Aorta (tissue), 5 donors: ENCODE results near the gene VAPA. TPM values are rescaled to one million over a fixed set of nuclear protein-coding genes. Genes with fewer than 3 reads are reported as not detected.

ENCODE experiments used
- ATAC-seq: fragments of 200-7000 bp; cut with Tn5 transposase; one replicate; pipeline ENCODE4 v1.9.1; 2022; ENCODE audit warnings: moderate library complexity; ENCODE audit not compliant: low FRiP score
- DNase-seq, 2 donors: peaks; one replicate each; pipeline ENCODE4 v3.0.0-alpha.2; 2020
- H3K27ac ChIP-seq, 2 donors: one replicate each; pipeline ENCODE4 v1.5.1; 2013; ENCODE audit warnings: low read length in 2 of 2, mild to moderate bottlenecking in 2 of 2, moderate library complexity in 2 of 2, control low read depth in 1 of 2, inconsistent platforms in 1 of 2, low read depth in 1 of 2
- H3K27me3 ChIP-seq, 2 donors: one replicate each; pipeline ENCODE4 v1.6.1; 2013; ENCODE audit warnings: control low read depth in 1 of 2, low read length in 1 of 2, mild to moderate bottlenecking in 1 of 2, moderate library complexity in 1 of 2; ENCODE audit not compliant: insufficient read depth in 2 of 2, control insufficient read depth in 1 of 2
- H3K36me3 ChIP-seq, 2 donors: one replicate each; pipeline ENCODE4 v1.6.1; 2013; ENCODE audit warnings: control low read depth in 1 of 2, low read length in 1 of 2, mild to moderate bottlenecking in 1 of 2; ENCODE audit not compliant: insufficient read depth in 2 of 2, control insufficient read depth in 1 of 2
- H3K4me1 ChIP-seq, 2 donors: one replicate each; pipeline ENCODE4 v1.6.1; 2013; ENCODE audit warnings: low read length in 2 of 2, control low read depth in 1 of 2, mild to moderate bottlenecking in 1 of 2, moderate library complexity in 1 of 2; ENCODE audit not compliant: insufficient read depth in 2 of 2, control insufficient read depth in 1 of 2
- H3K4me3 ChIP-seq, 2 donors: one replicate each; pipeline ENCODE4 v1.5.1; 2013; ENCODE audit warnings: low read length in 2 of 2, control low read depth in 1 of 2, mild to moderate bottlenecking in 1 of 2
- H3K9me3 ChIP-seq: one replicate; pipeline ENCODE4 v1.6.1; 2013; ENCODE audit warnings: mild to moderate bottlenecking, low read length; ENCODE audit not compliant: control insufficient read depth
- WGBS, 2 donors: extraction: QIAGEN DNeasy Blood & Tissue Kit; methylation state at CpG; one replicate each; pipeline ENCODE4 v1.1.7; 2013; 5-methylcytosine and 5-hydroxymethylcytosine counted together
- intact Hi-C, 2 donors: fragments of 100-400 bp; cut with DNase I; formaldehyde crosslinking; loops; one replicate each; pipeline versions ENCODE4 v1.14.2 to v1.15.0; 2022
- polyA plus RNA-seq, 2 donors: library from polyadenylated mRNA; stranded (reverse); fragments of 200-250 nt; gene quantifications; one replicate each; pipeline ENCODE4 v1.2.3, GENCODE V29; 2013
- total RNA-seq, 2 donors: library from RNA; stranded (reverse); fragmentation: NEBNext Ultra II Directional; extraction: Animal tissue kit (Norgen Biotek cat#: 25700); gene quantifications; one replicate each; pipeline ENCODE4 v1.2.1, GENCODE V29; 2021
- donor health status: healthy with polysubstance abuse.
- donor health status: Bipolar disorder and iron deficiency.
- donor health status: DM: no; HTN: no; CAD: no.
- donor health status: DM: no; HTN: no; CAD: no.
- donor health status: DM: yes; HTN: yes; CAD: no.

VAPA gene
- total and polyA plus RNA-seq, 4 donors = 119 to 221 (median 193) TPM

DNA sequence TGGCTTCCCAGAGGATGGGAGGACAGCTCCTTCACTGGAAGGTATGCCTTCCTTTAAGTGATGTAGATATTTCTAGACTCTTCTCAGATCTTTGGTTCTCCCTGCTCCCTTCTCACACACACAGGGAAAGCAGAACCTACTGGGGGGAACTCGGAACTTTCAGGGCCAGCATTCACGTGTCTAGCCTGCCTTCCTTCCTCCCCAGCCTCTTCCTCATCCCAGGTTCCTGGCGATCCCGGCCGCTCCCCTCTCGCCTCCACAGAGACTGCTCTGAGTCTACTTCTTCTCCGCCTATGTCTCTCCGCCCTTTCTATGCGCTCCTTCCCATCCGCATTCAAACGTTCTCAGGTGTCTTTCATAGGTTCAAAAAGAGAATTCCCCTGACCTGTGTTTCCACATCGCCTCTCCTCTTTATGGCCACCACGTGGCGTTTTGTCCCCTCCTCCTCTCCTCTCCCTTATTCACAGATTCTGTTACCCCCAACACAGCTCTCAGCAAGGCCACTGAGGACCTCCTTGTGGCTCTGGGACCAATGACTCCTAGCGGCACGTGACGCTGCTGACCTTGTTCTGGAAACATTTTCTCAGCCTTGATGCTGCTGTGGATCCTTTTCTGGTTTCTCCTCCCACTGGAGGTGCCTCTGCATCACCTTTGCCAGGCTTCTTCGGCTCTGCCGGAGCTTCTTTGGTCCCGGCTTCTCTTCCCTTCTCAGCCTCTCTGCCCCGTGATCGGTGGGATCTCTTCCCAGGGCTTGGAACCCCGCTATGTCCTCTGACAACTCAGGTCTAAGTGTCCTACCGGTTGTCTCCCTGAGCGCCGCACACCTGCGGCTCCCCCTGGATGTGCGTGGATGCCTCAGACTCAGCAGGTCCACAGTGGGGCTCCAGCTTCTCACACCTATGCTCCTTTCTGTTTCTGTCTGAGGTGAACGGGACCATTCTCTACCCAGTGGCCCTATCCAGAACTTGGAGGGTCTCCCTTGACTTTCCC lies 77.5 kb downstream of the VAPA start:
- H3K4me3 ChIP-seq = no peak overlapping the region
- intact Hi-C loops = no loop called here
- H3K9me3 ChIP-seq = no peaks in the 10 kb centered on the region
- DNase-seq (no peak), ATAC-seq (no peak)
- H3K4me1 ChIP-seq = no peaks in the 10 kb centered on the region
- H3K27ac ChIP-seq = no peak overlapping the region
- no peaks in the 10 kb centered on the region for H3K36me3 ChIP-seq
- 93 to 96% methylated on average over 29 of the region's 29 CpGs for WGBS, 2 donors
- H3K27me3 ChIP-seq = no peaks in the 10 kb centered on the region

DNA sequence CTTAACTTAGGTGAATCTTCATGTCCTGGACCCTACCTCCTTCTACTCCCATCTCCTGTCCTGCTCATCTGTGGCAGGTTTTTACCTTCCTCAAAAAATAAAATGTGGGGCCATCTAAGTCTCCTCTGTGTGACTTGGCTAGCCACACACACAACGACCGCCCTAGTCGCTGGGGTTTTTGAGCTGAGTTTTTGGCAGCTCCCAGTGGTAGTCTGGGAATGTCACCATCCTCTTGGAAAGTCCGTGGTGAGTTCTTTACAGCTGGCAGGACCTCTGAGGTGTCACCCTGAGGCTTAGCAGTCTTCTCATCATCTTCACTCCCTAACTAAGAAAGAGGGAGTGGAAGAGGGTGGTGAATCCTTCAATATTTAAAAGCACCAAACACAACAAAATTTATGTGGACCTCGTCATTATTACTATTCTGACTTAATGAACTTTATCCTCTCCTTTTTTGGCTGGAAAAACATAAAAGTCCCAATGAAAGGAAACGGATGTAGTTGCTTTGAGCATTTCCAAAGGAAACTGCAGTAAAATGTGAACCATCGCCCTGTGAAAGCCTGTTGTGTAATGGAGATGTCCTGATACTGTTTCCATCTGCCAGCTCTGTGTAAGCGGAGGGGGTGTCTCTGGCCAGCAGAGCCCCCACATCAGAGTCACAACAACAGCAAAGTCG lies 78.6 kb downstream of the VAPA start:
- H3K36me3 ChIP-seq = no peaks in the 10 kb centered on the region
- DNase-seq = no peak
- no peak overlapping the region for H3K4me3 ChIP-seq
- ATAC-seq = no peak
- no peaks in the 10 kb centered on the region for H3K4me1 ChIP-seq
- H3K27ac ChIP-seq = no peak overlapping the region
- H3K9me3 ChIP-seq = peaks cover 1% of the 10 kb centered on the region
- no peaks in the 10 kb centered on the region for H3K27me3 ChIP-seq
- intact Hi-C loops = no loop called here
- WGBS, 2 donors = 15 to 18% methylated on average over 9 of the region's 9 CpGs

DNA sequence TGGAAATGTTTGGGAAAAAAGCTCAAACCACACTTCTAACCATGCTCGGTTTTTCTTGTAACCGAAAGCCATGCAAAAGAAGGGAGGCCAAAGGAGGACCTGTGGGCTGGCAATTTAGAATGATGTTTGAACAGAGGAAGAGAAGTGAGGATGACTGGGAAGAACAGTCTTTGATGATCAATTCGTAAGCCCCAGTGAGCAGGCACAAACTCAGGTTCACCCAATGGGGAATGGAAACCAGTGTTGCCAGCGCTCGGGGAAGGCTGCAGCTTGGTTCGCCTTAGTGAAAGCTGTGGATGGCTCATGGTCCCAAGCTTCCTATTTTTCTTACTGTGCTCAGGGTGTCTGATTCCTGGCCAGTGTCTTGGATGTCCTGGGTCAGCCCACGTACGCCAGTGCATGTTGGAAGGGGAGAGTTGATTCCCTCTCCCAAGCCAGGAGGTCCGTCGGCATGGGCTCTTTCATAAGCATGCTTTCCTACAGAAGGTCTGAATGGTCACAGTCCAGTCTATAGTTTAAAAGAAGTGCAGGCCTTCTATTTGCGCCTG lies 79.2 kb downstream of the VAPA start:
- Histone ChIP-seq H3K27me3 (no peaks in the 10 kb centered on the region), H3K27ac (no peak overlapping the region), H3K4me3 (no peak overlapping the region), H3K4me1 (no peaks in the 10 kb centered on the region), H3K36me3 (no peaks in the 10 kb centered on the region), H3K9me3 (peaks cover 1% of the 10 kb centered on the region)
- no peak for DNase-seq
- WGBS, 2 donors = 86 to 92% methylated on average over 11 of the region's 11 CpGs
- intact Hi-C loops = no loop called here
- ATAC-seq = no peak

DNA sequence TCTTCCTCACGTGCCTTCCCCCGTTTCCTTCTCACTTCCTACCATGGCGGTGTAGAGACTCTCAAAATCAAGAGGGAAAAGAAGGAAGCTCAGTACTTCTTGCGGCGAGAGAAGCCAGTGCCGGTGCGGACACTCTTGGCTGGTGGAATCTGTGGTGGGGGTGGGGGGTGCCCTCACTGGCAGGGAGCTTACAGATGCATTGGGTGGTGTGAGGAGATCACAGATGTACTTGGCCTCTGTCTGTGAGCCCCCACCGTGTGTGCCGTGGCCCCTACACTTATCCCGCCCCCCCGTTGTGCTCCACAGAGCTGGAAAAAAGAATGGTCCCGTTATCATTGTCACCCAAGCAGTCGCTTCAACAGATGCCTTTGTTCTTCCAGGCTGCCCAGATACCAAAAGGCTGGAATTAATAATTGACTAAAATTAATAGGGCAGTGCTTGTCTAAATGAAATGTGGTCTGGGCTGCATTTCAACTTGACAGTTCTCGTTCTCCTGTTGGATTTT lies 79.8 kb downstream of the VAPA start:
- Histone ChIP-seq H3K4me3 (no peak overlapping the region), H3K36me3 (no peaks in the 10 kb centered on the region), H3K27me3 (no peaks in the 10 kb centered on the region), H3K27ac (no peak overlapping the region), H3K9me3 (peaks cover 1% of the 10 kb centered on the region), H3K4me1 (no peaks in the 10 kb centered on the region)
- no peak for DNase-seq
- intact Hi-C loops = no loop called here
- no peak for ATAC-seq
- WGBS, 2 donors = 82 to 83% methylated on average over 14 of the region's 14 CpGs

DNA sequence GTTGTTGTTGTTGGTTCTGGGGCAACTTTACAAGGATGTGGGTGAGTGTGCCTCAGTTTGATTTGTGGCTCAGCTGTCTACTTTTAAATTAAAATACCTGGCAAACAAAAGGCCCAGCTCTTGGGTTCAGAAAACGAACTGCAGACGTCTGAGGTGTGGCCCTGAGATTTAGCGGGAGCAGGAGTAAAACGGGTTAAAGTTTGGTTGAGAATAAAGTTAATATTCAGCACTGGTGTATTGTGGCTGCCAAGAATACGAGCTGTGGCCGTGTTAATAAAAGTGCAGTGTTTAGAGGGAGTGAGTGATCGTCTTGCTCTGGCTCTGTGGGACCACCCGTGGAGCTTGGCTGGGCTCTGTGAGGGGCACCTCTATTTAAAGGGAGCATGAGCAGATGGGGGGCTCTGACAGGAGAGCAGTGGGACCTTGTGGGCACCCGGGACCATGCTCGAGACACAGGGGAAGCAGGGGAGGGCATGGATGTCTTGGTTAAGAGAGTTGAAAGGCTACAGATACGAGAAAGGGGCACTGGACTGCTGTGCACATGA lies 80.3 kb downstream of the VAPA start:
- H3K4me1 ChIP-seq = no peaks in the 10 kb centered on the region
- H3K36me3 ChIP-seq = no peaks in the 10 kb centered on the region
- ATAC-seq = no peak
- H3K4me3 ChIP-seq = no peak overlapping the region
- no peak overlapping the region for H3K27ac ChIP-seq
- WGBS, 2 donors = 19 to 22% methylated on average over 11 of the region's 11 CpGs
- H3K9me3 ChIP-seq = peaks cover 1% of the 10 kb centered on the region
- no peaks in the 10 kb centered on the region for H3K27me3 ChIP-seq
- intact Hi-C loops = no loop called here
- no peak for DNase-seq

DNA sequence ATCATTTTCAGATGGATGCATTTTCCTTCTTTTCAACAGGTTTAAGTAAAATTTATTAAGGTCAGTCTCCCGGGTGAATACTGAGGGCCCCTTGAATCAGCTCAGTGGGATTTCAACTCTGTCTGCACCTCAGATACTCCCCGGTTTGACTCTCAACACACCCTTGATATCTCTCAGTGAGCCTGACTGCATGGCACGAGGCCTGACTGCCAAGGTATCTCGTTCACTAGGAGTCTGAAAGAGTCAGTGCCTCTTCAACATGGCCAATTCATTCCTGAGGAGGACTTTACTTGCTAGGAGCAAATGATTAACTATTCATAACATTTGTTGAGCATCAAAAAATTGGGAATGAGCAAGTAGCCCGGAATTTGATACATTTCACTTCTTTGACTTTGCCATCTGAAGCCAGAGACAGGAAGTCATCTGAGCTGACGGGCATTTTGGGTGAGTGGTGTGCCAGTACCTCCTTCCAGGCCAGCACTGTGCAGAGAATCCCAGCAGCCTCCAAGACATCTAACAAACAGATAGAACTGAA lies 81.0 kb downstream of the VAPA start:
- Histone ChIP-seq H3K27me3 (no peaks in the 10 kb centered on the region), H3K9me3 (peaks cover 1% of the 10 kb centered on the region), H3K27ac (no peak overlapping the region), H3K4me1 (no peaks in the 10 kb centered on the region), H3K4me3 (no peak overlapping the region), H3K36me3 (no peaks in the 10 kb centered on the region)
- DNase-seq (no peak), ATAC-seq (no peak)
- intact Hi-C loops = no loop called here
- WGBS, 2 donors = 50 to 60% methylated on average over 6 of the region's 6 CpGs

DNA sequence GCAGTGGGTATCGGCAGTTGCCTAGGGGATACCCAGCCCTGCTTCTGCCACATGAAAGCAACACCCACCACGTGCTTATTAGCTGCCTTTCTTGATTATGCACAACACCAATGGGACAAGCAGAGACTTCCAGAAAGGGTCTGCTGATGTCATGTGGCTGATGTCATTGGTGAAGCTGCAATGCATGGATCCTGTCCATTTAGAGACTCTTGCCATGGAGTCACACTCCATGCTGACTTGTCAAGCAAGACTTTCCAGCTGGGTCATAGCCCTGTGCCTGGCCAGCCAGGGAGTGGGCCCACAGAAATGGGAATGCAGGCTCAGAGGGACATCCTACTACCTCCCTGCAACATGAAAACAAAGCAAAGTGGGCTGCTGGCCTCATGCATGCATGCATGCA lies 81.8 kb downstream of the VAPA start:
- Histone ChIP-seq H3K9me3 (peaks cover 1% of the 10 kb centered on the region), H3K4me3 (no peak overlapping the region), H3K27me3 (no peaks in the 10 kb centered on the region), H3K36me3 (no peaks in the 10 kb centered on the region), H3K4me1 (no peaks in the 10 kb centered on the region), H3K27ac (no peak overlapping the region)
- intact Hi-C loops = no loop called here
- DNase-seq (no peak), ATAC-seq (no peak)
- WGBS, 2 donors = 91 to 95% methylated on average over 2 of the region's 2 CpGs

DNA sequence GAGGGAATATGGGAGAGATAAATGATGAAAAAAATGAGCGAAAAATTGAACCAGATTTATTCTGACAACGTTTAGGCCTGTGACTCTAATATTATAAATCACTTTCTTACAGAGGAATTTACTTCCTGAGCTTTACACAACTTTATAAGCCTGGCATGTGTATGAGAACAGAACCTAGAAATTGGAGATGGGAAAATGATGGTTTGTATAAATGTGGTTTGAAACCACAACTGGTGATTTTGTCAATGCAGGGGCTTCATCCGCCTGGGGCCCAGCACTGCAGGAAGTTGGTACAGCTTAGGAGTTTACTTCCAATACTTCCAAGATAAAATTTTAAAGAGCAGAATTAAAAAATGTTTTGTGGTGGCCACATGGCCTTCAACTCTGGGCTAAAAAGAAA lies 82.3 kb downstream of the VAPA start:
- Histone ChIP-seq H3K27me3 (no peaks in the 10 kb centered on the region), H3K4me1 (no peaks in the 10 kb centered on the region), H3K4me3 (no peak overlapping the region), H3K27ac (no peak overlapping the region), H3K36me3 (no peaks in the 10 kb centered on the region), H3K9me3 (peaks cover 1% of the 10 kb centered on the region)
- intact Hi-C loops = no loop called here
- 69 to 77% methylated on average over 3 of the region's 3 CpGs for WGBS, 2 donors
- DNase-seq (no peak), ATAC-seq (no peak)
